BJ (cell line): Measurements from ENCODE around the gene TP53INP2. TPM values are rescaled to one million over a fixed set of nuclear protein-coding genes. Genes with fewer than 3 reads are reported as not detected.
A peak's percentile ranks its signal among the peaks of the same experiment; 100 is the strongest.

ENCODE experiments used
- CTCF ChIA-PET: fragments of 350-600 bp; formaldehyde crosslinking; extraction: SDS; loops from one replicate; lab custom pipeline; 2021; ENCODE audit warnings: antibody characterized with exemption, inconsistent platforms; lab: Yijun Ruan, JAX
- POLR2A ChIA-PET: fragments of 300-600 bp; sonication (Branson Sonifier 250); formaldehyde crosslinking; extraction: SDS; loops from one replicate; lab custom pipeline; 2021; ENCODE audit warnings: antibody characterized with exemption; lab: Charles Lee
- DNase-seq: peaks from one replicate; pipeline ENCODE4 v3.0.0-alpha.2; 2011; ENCODE audit warnings: low read depth
- H3K27me3 ChIP-seq: 2 replicates; pipeline ENCODE4 v1.6.0; 2011; ENCODE audit warnings: low read length; ENCODE audit not compliant: control insufficient read depth, insufficient read depth
- H3K36me3 ChIP-seq: 2 replicates; pipeline ENCODE4 v1.5.1; 2011; ENCODE audit warnings: low read length; ENCODE audit not compliant: control insufficient read depth, insufficient read depth
- H3K4me3 ChIP-seq: 2 replicates; pipeline ENCODE4 v1.5.1; 2011; ENCODE audit warnings: low read depth, mild to moderate bottlenecking, control low read depth, low read length
- CTCF ChIP-seq: IDR thresholded peaks from 2 replicates; pipeline ENCODE4 v1.5.1; 2011; ENCODE audit warnings: low read depth, mild to moderate bottlenecking, control low read depth, inconsistent platforms, low read length, moderate library complexity; ENCODE audit not compliant: insufficient read depth
- polyA plus RNA-seq: library from polyadenylated mRNA; depleted of rRNA; stranded (reverse); fragments of >200 nt; gene quantifications from 2 replicates; pipeline ENCODE4 v1.2.3, GENCODE V29; 2011

Gene TP53INP2
- polyA plus RNA-seq, 1 experiment, result 5.1 TPM

GRCh38 chr20:34709044-34709830 is 5.1 kb downstream of the TP53INP2 start:
- DNase-seq, result no peak
- TF ChIP-seq CTCF, result no peak
- CTCF ChIA-PET, result interaction anchor here (0.7 to 2.1 kb wide), 5 partner anchors 11 to 397 kb away, joined by 4 to 11 read pairs (median 7); no protein-coding TSS in a partner anchor
- H3K27me3 ChIP-seq, result no peaks in the 10 kb centered on the region
- peak overlapping the region; percentile 67 for H3K4me3 ChIP-seq
- POLR2A ChIA-PET, result no interaction called here
- peaks cover 1% of the 10 kb centered on the region for H3K36me3 ChIP-seq

GRCh38 chr20:34709831-34710567 is 5.9 kb downstream of the TP53INP2 start:
- TF ChIP-seq CTCF, result peak; percentile 55
- no peak for DNase-seq
- no peaks in the 10 kb centered on the region for H3K27me3 ChIP-seq
- H3K4me3 ChIP-seq, result peak overlapping the region; percentile 67
- ChIA-PET POLR2A (interaction anchor here (0.6 kb wide), 1 partner anchor 178 kb away, joined by 3 read pairs; no protein-coding TSS in a partner anchor), CTCF (interaction anchor here (0.8 to 2.1 kb wide), 7 partner anchors 10 to 398 kb away, joined by 4 to 11 read pairs (median 5); no protein-coding TSS in a partner anchor)
- H3K36me3 ChIP-seq, result peaks cover 1% of the 10 kb centered on the region

GRCh38 chr20:34710568-34710839 is 6.4 kb downstream of the TP53INP2 start:
- Histone ChIP-seq H3K4me3 (peak overlapping the region; percentile 67), H3K36me3 (peaks cover 1% of the 10 kb centered on the region), H3K27me3 (no peaks in the 10 kb centered on the region)
- DNase-seq, result no peak
- CTCF ChIA-PET, result interaction anchor here (0.8 to 2.1 kb wide), 7 partner anchors 10 to 398 kb away, joined by 3 to 11 read pairs (median 5); no protein-coding TSS in a partner anchor
- no peak for TF ChIP-seq CTCF
- POLR2A ChIA-PET, result no interaction called here

GRCh38 chr20:34710861-34711574 is 6.9 kb downstream of the TP53INP2 start:
- peaks cover 1% of the 10 kb centered on the region for H3K36me3 ChIP-seq
- no peak for TF ChIP-seq CTCF
- CTCF ChIA-PET, result interaction anchor here (1.1 to 2.8 kb wide), 6 partner anchors 16 to 399 kb away, joined by 3 to 8 read pairs (median 5); no protein-coding TSS in a partner anchor
- H3K27me3 ChIP-seq, result no peaks in the 10 kb centered on the region
- no peak overlapping the region for H3K4me3 ChIP-seq
- POLR2A ChIA-PET, result no interaction called here
- no peak for DNase-seq
